Bronchial epithelial cell (primary cell): ENCODE measurements around the gene MAN1B1. TPM values are rescaled to one million over a fixed set of nuclear protein-coding genes. Genes with fewer than 3 reads are reported as not detected.

Experiments used
- DNase-seq: peaks from one replicate; pipeline ENCODE4 v3.0.0-alpha.2; 2010; ENCODE audit warnings: low read depth
- FAIRE-seq: peaks from 2 replicates; lab custom pipeline; 2011; peaks lifted over from hg19 to GRCh38; lab: Jason Lieb, UNC
- H3K27me3 ChIP-seq: 2 replicates; pipeline ENCODE4 v1.5.1; 2011; ENCODE audit warnings: low read length; ENCODE audit not compliant: control insufficient read depth, insufficient read depth
- H3K36me3 ChIP-seq: 2 replicates; pipeline ENCODE4 v1.5.1; 2011; ENCODE audit warnings: low read length; ENCODE audit not compliant: control insufficient read depth, insufficient read depth
- H3K4me3 ChIP-seq: 2 replicates; pipeline ENCODE4 v1.5.1; 2011; ENCODE audit warnings: mild to moderate bottlenecking, low read depth, low read length, control low read depth
- total RNA-seq: library from RNA; depleted of rRNA; stranded (reverse); fragments of >200 nt; gene quantifications from 2 replicates; pipeline ENCODE4 v1.2.1, GENCODE V29; 2014
- TF ChIP-seq, protein P1 (sequence below): IDR thresholded peaks from 2 replicates; pipeline ENCODE4 v1.5.1; 2011; ENCODE audit warnings: mild to moderate bottlenecking, moderate library complexity, low read length, control low read depth, inconsistent platforms; ENCODE audit not compliant: insufficient read depth, severe bottlenecking

Gene MAN1B1
- total RNA-seq, 1 donor from 2014 or later = 65.3 TPM

DNA sequence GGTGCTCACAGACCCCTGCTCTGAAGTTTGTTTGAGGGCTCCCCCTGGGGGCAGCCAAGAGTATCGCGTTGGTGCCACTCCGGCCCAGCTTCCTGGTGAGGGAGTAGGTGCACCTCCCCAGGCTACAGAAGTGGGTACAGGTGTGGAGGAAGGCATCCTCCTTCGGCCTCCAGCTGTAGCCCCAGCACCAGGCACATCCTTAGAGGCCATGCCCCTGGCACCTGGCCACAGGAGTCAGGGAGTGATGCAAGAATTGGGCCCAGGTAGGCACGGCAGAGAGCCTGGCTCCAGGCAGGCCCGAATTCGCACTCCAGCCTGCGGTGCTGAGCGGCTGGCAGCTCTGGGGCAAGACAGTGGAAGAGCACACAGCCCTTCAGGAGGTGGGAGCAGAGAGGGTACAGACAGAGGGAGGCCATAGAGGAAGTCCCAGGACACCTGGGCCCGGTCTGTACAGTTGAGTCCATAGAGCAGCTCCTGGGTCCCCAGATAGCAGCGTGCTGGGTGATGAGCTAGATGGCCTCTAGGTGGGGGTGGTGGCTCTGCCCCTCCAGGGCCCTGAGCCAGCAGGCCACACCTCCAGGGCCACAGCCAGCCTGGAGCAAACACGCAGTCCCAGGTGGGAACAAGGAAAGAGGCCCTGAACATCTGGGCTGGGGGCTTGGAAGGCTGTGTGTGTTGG lies 18.8 kb upstream of the MAN1B1 start:
- TF ChIP-seq, protein P1, sequence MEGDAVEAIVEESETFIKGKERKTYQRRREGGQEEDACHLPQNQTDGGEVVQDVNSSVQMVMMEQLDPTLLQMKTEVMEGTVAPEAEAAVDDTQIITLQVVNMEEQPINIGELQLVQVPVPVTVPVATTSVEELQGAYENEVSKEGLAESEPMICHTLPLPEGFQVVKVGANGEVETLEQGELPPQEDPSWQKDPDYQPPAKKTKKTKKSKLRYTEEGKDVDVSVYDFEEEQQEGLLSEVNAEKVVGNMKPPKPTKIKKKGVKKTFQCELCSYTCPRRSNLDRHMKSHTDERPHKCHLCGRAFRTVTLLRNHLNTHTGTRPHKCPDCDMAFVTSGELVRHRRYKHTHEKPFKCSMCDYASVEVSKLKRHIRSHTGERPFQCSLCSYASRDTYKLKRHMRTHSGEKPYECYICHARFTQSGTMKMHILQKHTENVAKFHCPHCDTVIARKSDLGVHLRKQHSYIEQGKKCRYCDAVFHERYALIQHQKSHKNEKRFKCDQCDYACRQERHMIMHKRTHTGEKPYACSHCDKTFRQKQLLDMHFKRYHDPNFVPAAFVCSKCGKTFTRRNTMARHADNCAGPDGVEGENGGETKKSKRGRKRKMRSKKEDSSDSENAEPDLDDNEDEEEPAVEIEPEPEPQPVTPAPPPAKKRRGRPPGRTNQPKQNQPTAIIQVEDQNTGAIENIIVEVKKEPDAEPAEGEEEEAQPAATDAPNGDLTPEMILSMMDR = peak; percentile 89
- peak; percentile 72 for DNase-seq
- H3K4me3 ChIP-seq = no peak overlapping the region
- no peak for FAIRE-seq
- no peaks in the 10 kb centered on the region for H3K36me3 ChIP-seq
- H3K27me3 ChIP-seq = no peaks in the 10 kb centered on the region

DNA sequence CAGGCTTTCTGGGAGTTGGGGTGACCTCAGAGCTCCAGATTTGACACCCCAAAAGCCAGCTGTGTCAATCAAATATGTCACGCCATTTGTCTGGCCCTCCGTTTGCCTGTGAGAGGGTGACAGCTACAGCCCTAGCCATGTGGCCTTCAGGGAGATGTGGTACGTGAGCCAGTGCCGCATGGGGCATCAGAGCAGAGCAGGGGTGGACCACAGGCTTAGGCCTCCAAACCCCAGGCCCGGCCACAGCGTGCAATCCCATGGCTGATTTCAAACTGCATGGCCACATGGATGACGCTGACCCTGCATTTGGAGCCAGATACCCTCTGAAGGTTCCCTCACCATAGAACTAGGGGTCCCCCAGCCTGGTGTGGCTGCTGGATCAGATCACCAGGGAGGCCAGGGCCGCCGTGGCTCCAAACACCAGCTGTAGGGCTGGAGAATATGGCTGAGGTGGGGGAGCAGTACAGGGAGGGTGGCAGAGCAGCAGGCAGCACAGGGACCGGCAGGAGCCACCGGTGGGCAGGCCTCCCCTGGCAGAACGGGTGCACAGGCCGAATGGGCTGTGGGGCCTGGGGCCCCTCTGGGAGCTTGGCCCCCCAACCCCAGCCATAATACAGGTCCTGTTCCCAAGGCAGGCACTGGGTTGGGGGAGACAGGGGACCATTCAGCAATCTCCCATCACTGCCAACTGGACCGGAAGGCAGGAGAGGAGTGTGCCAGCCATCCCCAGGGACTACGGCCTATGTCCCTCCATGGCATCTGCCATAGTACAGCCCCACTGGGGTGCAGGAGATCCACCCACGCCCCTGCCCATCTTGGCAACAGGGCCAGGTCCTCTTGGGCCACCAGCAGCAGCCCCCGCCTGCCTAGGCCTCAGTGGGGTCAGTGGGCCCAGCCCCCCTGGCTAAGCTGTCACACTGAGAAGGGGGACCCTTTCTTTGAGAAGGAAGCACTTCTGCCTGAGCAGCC lies 18.0 kb upstream of the MAN1B1 start:
- DNase-seq (no peak), FAIRE-seq (no peak)
- TF ChIP-seq, protein P1 = no peak
- Histone ChIP-seq H3K36me3 (no peaks in the 10 kb centered on the region), H3K27me3 (no peaks in the 10 kb centered on the region), H3K4me3 (peak overlapping the region; percentile 36)

DNA sequence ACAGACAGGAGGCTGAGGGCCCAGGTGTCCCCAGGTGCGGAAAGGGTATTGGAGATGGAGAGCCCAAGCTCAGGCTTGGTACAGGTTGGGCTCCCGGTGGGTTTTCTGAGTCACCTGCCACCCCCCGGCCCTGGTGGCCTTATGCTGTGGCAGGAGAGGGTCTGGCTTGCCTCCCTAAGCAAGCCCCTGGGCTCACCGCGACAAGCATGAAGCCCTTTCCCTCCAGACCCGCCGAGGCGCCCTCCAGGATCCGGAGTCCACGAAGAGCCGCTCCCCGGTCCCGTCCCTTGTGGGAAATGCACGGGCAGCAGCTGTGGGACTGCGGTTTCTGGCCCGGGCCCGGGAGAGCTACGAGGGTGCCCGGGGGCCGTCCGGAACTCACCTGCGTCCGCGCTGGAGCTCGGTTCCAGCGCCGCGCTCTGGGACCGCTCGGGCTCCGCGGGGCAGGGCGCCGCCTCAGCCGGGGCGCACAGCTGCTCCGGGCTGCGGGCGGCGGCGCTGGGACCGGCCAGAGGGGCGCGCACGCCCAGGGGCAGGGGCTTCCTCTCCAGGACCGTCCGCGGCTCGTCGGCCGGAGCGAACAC lies 17.2 kb upstream of the MAN1B1 start:
- no peak for FAIRE-seq
- Histone ChIP-seq H3K36me3 (no peaks in the 10 kb centered on the region), H3K27me3 (no peaks in the 10 kb centered on the region), H3K4me3 (peak overlapping the region; percentile 36)
- TF ChIP-seq, protein P1 = no peak
- no peak for DNase-seq

GRCh38 chr9:137070201-137070905 lies 16.4 kb upstream of the MAN1B1 start, which contains the start of gene SAPCD2:
Gene SAPCD2, minus strand, starts transcription at chr9:137070557. Its CDS starts 97 bp downstream, at chr9:137070460.
- Histone ChIP-seq H3K27me3 (no peaks in the 10 kb centered on the region), H3K36me3 (no peaks in the 10 kb centered on the region), H3K4me3 (peak within 1 kb of the TSS; percentile 36)
- FAIRE-seq (no peak), DNase-seq (peak; percentile 77)
- TF ChIP-seq, protein P1 = no peak

DNA sequence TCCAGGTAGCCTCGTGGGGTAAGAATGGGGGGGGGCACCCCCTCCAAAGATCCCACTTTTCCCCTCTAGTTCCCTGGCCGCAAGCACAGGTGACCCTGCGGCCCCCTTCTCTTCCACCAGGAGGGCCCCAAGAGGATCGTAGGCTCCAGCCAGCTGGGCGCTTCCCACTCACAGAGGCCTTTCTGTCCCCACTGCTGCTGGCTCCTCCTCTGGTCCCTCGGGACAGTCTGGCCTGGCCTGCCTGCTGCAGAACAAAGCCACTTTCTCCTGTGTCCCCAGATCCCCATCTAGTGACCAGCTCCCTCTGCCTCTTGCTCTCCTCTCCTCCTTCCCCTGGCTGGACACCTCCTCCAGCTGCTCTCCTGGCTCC lies 15.9 kb upstream of the MAN1B1 start:
- Histone ChIP-seq H3K36me3 (no peaks in the 10 kb centered on the region), H3K4me3 (peak overlapping the region; percentile 36), H3K27me3 (no peaks in the 10 kb centered on the region)
- no peak for DNase-seq
- TF ChIP-seq, protein P1 = no peak
- no peak for FAIRE-seq
